Activated CD8-positive, alpha-beta memory T cell treated with anti-CD3 and anti-CD28 coated beads for 24 hours (primary cell): ENCODE data around the gene RNF167.
"Not testable (repeated sequence)": the region's sequence is repeated elsewhere in the genome, so short reads cannot be mapped to it uniquely, and the experiment has no call there.

ENCODE experiments used
- DNase-seq: peaks from one replicate; pipeline ENCODE4 v3.0.0-alpha.2; 2020

The RNF167 gene

GRCh38 chr17:4903051-4903818 is 36.8 kb upstream of the RNF167 start, which contains the start of gene CHRNE:
Gene CHRNE, minus strand, starts transcription at chr17:4903098. Its CDS starts 35 bp downstream, at chr17:4903063.
- DNase-seq = peak; percentile 86

DNA sequence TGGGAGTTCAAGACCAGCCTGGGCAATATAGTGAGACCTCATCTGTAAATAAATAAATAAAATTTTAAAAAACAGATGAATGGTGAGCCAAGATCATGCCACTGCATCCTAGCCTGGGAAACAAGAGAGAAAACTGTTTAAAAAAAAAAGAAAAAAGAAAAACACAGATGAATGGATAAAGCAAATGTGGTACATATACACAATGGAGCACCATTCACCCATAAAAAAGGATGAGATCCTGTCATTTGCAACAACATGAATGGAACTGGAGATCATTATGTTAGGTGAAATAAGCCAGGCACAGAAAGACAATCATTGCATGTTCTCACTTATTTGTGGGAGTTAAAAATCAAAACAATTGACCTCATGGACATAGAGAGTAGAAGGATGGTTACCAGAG is 33.4 kb upstream of the RNF167 start:
- not testable (repeated sequence) for DNase-seq

DNA sequence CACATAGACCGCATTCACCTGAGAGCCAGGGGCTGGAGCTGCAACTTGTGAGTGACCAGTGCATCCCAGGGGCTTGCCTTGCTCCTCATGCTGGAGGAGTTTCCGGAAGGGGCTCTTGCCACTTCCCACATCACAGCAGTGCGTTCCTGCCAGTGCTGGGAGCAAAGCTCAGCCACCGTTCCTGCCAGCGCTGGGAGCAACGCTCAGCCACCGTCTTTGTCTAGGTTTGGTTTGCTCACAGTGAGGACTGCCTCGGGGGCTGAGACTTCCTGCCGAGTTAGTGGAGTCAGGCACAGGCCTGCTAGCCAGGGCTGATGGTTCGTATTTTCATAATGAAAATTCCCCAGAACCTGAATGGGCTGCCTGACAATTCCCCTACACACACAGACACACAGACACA is 31.8 kb upstream of the RNF167 start:
- no peak for DNase-seq

GRCh38 chr17:4908711-4909496 is 31.2 kb upstream of the RNF167 start:
- peak; percentile 84 for DNase-seq

DNA sequence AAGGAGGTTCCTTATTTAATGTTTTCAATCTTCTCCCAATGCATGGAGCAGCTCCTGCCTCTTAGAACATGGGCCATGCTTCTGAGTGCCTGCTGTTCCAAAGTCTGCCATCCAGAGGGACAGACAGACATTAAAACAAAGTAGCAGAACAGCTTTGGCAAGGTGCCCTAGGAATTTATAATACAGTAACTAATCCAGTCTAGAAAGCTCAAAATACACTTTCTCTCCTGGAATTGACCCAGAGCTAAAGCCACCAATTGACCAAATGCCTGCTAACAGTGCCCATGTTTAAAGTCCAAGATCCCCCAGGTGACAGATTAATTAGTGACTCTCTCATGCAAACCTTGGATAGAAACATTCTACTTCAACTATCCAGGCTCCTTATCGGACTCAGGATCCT is 26.1 kb upstream of the RNF167 start:
- DNase-seq = no peak

DNA sequence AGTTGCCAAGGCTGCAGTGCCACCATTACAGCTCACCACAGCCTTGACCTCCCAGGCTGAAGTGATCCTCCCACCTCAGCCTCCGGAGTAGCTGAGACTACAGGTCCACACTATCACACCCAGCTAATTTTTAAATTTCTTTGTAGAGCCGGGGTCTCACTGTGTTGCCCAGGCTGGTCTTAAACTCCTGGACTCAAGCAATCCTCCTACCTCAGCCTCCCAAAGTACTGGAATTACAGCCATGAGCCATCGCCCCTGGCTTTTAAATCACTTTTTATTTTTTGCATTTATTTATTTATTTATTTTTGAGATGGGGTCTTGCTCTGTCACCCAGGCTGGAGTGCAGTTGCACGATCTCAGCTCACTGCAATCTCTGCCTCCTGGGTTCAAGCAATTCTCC is 25.5 kb upstream of the RNF167 start:
- not testable (repeated sequence) for DNase-seq

DNA sequence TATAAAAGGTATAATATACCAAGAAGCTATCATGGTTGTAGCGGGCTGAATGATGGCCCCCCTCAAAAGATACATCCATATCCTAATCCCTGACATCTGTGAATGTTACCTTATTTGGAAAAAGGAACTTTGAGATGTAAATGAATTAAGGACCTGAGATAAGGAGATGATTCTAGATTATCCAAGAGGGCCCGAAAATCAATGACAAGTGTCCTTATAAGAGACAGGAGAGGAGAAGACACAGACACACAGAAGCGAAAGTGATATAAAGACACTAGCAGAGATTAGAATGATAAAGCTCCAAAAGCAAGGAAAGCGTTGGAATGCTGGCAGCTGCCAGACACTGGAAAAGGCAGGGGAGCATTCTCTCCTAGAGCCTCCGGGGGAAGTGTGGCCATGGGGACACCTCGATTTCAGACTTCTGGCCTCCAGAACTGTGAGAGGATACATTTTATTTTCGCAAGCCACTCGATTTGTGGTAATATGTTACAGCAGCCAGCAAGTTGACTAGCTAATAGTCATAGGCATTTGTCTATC is 20.5 kb upstream of the RNF167 start:
- no peak for DNase-seq

GRCh38 chr17:4920351-4921048 is 19.6 kb upstream of the RNF167 start:
- no peak for DNase-seq

GRCh38 chr17:4921320-4921719 is 18.7 kb upstream of the RNF167 start:
- no peak for DNase-seq

- not testable (repeated sequence) for DNase-seq
Observed at GRCh38 chr17:4926577-4927335, 13.3 kb upstream of the RNF167 start.

DNA sequence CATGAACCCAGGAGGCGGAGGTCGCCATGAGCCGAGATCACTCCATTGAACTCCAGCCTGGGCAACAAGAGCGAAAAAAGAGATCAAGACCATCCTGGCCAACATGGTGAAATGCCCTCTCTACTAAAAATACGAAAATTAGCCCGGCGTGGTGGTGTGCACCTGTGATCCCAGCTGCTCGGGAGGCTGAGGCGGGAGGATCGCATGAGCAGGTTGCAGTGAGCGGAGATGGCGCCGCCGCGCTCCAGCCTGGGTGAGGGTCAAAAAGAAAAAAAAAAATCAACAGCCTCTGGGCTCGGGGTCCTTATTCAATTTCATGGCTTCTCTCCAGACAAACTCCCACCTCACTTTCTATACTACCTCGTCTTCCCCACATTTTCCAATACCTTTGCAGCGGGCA is 11.2 kb upstream of the RNF167 start:
- no peak for DNase-seq

DNA sequence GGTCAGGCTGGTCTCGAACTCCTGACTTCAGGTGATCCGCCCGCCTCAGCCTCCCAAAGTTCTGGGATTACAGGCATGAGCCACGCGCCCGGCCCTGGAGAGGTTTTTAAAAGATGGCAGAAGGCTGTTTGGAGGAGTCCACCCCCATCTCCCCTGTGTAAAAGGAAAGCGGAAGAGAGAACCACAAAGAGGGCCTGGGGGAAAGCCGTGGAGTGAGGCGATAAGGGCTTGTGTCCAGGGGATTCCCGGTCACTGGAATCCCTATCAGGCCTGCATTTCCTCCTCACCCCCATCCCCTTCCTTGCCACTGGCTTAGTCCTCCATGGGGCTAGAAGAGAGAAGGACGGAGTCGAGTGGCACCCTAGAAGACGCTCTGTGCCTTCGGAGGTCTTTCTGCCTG is 8.1 kb upstream of the RNF167 start, which contains the start of gene GP1BA:
TSS of gene GP1BA (plus strand) at position 315 of the 400 bp plus-strand sequence. CDS start 328 bp downstream, outside the sequence.
- DNase-seq = no peak

- no peak for DNase-seq
Observed at GRCh38 chr17:4932756-4933155, 7.3 kb upstream of the RNF167 start.

GRCh38 chr17:4933646-4934045 is 6.4 kb upstream of the RNF167 start:
- DNase-seq = no peak

GRCh38 chr17:4934173-4934979 is 5.7 kb upstream of the RNF167 start:
- no peak for DNase-seq

GRCh38 chr17:4935650-4936049 is 4.4 kb upstream of the RNF167 start:
- DNase-seq = no peak

GRCh38 chr17:4936436-4936835 is 3.6 kb upstream of the RNF167 start:
- DNase-seq = no peak

- DNase-seq = no peak
Observed at GRCh38 chr17:4937553-4937952, 2.5 kb upstream of the RNF167 start.

DNA sequence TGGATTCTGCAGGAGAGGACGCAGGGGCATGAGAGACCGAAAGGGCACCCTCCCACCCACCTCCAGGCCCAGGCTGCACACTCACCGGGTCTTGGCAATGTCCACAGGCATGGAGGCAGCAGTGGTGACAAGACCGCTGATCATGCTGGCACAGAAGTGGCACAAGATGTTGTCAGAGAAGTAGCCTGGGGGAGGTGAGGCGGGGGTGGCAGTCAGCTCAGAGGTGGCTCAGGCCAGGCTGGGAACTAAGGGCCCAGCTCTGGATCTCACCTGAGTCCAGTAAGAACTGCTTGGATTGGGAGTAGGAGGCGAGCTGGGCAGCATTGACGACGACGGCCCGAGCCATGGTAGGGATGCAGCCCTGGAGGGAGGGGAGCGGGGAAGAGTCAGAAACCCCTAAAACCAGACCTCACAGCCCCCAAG is 2.0 kb upstream of the RNF167 start:
- no peak for DNase-seq

DNA sequence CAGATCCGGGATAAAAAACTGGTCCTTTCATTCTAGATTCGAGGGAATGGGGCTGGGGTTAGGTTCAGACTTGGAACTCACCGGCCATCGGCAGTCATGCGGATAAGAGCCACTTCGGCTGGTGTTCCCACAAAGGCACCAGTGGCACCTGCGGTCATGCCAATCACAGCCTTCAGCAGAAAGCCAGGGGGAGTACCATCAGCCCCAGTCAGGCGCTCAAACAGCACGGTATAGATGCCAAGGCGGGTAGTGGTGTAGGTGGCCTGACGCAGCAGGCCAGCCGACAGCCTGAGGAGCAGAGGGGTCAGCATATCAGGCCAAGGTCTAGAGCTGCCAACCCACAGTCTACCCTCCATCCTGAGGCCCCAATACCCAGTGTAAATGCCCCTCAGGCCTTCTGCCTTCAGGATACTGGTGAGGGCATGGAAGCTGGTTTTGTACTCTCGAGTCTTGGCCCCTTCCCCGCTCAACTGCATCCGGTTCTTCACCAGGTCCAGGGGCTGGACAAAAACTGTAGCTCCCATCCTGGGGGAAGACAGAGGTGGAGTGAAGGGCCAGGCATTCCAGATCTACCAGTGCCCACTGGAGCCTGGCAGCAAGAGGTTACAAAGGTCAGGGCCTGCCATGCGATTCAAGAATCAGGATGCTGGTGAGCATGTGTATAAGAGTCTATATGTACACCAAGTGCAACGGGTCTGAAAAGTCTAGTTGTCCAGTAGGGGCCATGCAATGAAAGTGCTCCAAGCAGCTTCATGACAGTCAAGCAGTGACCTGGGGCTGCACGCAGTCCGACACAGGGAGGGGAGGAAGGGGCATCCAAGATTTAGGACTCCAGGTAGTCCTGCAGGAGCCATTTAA is 1.2 kb upstream of the RNF167 start:
- no peak for DNase-seq

GRCh38 chr17:4939546-4939795 is 597 bp upstream of the RNF167 start:
- no peak for DNase-seq
